ENCODE results near the gene OXT.
"Not testable (repeated sequence)": the region's sequence is repeated elsewhere in the genome, so short reads cannot be mapped to it uniquely, and the experiment has no call there.

The OXT gene

DNA sequence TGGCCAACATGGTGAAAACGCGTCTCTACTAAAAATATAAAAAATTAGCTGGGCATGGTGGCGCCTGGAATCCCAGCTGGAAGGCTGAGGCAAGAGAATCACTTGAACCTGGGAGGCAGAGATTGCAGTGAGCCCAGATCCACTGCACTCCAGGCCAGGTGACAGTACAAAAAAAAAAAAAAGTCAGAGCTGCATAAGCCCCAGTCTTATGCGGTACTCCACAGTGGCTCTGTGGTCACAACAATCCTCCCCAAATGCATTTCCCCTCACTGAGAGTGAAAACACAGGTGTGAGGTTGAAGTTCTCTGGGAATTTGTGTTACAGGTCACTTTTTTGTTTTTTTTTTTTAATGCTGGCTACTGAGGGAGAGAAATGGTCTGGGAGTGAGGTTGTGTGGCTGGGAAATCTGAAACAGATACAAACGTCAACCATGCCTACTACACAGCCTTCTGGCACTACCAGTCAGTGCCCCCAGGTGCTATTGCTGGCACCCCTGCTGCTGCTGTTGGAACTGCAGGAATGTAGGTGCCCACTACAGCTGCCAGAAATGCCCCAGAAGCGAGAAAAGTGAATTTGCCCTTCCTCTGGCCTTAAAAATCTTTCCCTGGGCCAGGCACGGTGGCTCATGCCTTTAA lies 19.9 kb upstream of the OXT start:
- no peak for DNase-seq

DNA sequence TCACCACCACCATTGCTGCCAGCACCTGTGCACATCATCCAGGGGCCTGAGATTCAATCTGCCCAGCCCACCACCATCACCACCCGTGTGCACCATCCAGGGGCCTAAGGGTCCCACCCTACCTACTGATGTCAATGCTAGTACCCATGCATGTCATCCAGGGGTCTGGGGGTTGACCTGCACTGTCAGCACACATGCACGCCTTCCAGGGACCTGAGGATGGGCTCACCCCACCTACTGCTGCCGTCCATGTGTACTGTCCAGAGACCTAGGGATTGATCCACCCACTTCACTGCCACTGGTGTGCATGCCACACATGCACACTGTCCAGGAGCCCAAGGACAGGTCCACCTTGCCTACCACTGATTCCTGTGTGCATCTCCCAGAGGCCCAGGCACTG lies 11.9 kb upstream of the OXT start:
- no peak for DNase-seq

DNA sequence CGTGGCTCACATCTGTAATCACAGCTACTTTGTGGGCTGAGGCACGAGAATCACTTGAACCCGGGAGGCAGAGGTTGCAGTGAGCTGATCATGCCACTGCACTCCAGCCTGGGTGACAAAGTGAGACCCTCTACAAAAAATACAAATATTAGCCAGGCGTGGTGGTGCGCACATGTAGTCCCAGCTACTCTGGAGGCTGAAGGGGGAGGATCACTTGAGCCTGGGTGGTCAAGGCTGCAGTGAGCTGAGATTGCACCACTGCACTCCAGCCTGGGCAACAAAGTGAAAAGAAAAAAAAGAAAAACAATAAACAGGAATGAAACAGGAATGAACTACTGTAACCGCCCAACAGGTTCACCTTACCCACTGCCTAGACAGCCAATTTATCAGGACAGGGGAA lies 7.3 kb upstream of the OXT start:
- not testable (repeated sequence) for DNase-seq

DNA sequence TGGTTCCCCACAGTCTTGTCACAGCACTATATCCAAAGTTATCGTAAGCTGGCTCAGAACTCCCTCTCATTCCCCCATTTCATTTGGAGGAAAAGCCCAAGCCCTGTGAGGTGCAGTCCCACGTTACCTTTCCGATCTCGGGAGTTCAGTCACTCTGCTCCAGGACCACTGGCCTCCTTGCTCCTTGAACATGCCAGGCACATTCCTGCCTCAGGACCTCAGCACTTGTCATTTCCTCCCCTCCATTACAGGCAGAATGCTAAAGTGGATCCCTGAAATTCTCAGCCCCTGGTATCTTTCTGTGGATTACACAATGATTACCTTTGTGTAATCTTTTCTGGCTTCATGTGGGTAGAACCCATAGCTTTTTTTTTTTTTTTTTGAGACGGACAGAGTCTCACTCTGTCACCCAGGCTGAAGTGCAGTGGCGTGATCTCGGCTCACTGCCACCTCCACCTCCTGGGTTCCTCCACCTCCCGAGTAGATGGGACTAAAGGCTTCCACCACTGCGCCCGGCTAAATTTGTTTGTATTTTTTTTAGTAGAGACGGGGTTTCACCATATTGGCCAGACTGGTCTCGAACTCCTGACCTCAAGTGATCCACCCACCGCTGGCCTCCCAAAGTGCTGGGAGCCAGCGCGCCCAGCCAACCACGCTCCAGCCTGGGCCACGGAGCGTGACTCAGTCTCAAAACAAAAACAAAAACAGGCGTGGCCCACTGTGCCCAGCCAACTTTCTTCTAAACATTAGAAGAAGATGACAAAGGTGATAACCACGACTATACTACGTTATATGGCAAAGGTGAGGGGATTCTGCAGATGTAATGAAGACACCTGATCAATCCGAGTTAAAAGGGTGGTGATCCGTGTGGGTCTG lies 4.0 kb upstream of the OXT start:
- no peak for DNase-seq

GRCh38 chr20:3068075-3068474 lies 3.3 kb upstream of the OXT start:
- no peak for DNase-seq

GRCh38 chr20:3068986-3069900 lies 2.2 kb upstream of the OXT start:
- DNase-seq, result no peak

DNA sequence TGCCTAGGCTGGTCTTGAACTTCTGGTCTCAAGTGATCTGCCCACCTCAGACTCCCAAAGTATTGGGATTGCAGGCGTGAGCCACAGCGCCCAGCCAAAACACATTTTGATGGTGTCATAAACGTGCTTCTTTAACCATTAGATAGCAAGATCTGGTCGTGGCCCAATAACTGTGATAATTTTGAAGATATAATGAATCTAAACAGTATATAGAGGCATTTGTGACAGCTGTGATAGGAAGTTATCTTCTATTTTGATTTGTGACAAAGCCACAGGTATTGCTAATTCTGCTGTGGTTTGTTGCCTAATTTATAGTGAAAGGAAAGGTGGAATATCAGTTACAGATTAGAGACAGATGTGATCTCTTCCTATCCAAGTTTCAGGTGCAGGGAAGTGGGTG lies 695 bp upstream of the OXT start:
- DNase-seq, result no peak

DNA sequence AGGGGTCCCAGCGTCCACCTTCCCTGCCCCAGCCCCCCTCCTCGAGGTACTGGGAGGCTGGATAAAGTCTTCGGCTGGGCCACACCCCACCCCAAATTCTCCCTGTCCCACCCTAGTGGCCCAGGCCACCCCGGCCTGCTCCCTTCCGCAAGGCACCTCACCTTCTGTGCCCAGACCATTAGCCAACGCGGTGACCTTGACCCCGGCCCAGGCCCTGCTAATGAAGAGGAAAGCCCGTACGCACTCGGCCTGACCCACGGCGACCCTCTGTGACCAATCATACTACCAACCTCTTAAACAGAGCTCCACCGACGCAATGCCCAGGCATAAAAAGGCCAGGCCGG lies 182 bp upstream of the OXT start:
- DNase-seq, result no peak

DNA sequence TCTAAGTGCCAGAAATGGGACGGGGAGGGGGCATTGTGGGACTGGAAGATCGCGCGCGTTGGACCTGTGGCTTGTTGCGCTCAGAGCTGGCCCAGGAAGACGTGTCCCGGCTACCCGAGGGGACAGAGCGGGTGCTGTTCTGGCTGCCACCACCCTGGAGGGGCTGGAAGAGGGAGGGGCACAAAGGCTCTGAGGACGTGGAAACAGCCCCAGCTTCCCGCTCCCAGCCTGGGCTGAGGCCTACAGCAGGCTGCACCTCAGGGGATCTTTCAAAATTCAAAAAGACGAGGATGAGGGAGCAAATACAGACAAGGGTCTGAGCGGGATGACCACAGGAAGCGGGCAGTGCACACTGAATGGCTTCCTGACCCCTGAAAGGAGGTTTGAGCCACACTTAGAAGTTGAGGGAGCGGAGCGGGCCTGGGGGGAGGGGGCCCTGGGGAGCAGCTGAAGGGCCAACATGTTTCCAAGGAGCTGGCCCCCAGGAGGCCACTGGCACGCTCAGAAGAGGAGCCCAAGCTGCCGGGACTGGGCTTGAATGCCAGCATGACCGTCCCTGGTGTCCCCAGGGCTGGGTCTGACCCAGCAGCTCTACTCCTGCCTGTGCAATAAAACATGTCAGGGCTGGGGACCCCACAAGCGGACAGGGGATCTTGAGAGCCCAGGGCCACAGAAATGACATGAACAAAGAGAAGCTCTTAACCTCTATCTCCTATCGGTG lies 1.3 kb downstream of the OXT start:
- no peak for DNase-seq

DNA sequence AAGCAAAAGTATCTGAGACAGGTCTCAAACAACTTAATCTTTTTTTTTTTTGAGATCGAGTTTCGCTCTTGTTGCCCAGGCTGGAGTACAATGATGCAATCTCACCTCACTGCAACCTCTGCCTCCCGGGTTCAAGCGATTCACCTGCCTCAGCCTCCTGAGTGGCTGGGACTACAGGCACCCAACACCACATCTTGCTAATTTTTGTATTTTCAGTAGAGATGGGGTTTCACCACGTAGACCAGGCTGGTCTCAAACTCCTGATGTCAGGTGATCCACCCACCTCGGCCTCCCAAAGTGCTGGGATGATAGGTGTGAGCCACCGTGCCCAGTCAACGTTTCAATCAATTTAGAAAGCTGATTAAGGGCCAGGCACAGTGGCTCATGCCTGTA lies 1.8 kb downstream of the OXT start:
- DNase-seq, result not testable (repeated sequence)

DNA sequence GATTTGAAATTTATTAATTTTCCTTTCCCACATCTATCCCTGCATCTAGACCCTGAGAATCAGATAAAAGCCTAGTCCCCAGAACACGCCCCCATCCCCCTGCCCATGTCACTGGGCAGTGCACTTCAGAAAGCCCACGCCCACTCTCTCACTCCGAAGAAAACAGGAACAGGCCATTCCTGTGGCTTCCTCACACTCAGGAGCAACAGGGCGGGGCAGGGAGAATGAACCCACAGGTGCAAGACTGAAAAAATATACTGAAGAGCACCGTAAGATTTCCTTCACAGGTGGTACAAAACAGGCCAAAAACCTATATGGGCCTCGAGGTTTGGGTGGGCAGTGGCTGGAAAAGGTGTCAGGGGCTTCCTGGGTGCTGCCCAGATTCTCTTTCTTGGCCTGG lies 3.4 kb downstream of the OXT start:
- DNase-seq, result no peak

GRCh38 chr20:3075315-3075714 lies 3.9 kb downstream of the OXT start:
- not testable (repeated sequence) for DNase-seq

DNA sequence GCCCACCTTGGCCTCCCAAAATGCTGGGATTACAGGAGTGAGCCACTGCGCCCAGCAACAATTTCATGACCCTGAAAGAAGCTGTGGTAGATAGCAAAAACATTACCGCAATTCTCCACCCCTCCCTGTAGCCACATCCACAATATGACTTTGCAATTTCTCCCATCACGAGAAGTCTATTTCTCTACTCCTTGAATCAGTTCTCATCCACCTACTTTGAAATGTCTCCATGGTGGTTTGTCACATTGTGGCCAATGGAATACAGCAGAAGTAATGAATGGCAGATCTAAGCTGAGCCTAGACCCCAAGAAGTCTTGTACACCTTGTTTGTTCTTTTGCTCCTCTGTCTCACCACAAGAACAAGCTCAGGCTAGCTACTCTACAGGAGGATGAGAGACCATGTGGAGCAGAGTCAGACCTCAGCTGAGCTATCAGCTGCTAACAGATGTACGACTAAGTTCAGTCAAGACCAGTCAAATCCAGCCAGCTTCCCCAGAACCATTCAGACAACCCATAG lies 6.3 kb downstream of the OXT start:
- no peak for DNase-seq

GRCh38 chr20:3080939-3081388 lies 9.5 kb downstream of the OXT start:
- DNase-seq, result no peak

GRCh38 chr20:3081641-3082040 lies 10.2 kb downstream of the OXT start:
- no peak for DNase-seq

- DNase-seq, result no peak
These were observed 11.0 kb downstream of the OXT start for GRCh38 chr20:3082306-3082951.

DNA sequence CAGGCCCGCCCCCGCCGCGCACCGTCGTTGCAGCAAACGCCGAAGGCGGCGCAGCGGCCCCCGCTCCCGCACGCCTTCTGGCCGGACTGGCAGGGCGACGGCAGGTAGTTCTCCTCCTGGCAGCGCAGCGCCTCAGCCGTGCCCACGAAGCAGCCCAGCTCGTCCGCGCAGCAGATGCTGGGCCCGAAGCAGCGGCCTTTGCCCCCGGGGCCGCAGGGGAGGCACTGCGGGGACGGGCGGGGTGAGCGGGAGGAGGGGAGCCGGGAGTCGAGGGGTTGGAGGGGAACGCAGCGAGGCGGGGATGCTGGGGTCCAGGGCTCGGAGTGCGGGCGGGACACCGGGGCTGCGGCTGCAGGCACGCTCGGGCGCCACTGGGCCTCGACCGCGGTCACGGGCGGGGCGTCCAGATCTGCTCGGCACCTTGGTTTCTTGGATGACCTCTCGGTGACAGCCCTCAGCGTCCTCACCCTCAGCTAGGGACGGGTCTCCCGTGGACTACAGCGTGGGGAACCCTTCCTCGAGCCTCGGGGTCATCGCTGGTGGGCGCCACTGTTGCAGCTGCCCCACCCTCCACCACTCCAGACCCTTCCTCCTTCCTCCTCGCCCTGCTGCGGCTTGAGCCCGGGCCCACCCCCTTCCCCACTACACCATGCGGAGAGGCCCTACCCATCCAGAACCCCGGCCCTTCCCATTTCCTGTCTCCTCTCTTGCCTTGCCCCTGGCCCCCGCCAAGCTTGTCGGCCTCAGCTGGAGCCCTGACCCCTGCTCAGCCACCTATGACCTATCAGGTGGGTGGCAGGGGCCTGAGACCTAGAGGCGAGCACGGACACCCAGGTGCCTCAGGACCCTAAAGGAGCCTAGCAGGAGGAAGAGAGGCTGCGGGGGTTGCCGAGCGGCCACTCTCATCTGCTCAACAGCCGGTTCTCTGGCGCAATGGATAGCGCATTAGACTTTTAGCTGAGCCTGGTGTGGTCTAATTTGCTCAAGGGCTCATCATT lies 11.8 kb downstream of the OXT start:
- no peak for DNase-seq

GRCh38 chr20:3084283-3084985 lies 13.0 kb downstream of the OXT start, which contains the start of gene AVP:
AVP (minus strand) TSS chr20:3084724; CDS start chr20:3084674, 50 bp downstream.
- no peak for DNase-seq

- no peak for DNase-seq
These were observed 13.6 kb downstream of the OXT start for GRCh38 chr20:3084986-3085360.

GRCh38 chr20:3085571-3086072 lies 14.2 kb downstream of the OXT start:
- no peak for DNase-seq

All from MV-4-11 (cell line).